HepG2 (cell line): ENCODE data around the gene NDUFC1. TPM values are rescaled to one million over a fixed set of nuclear protein-coding genes. Genes with fewer than 3 reads are reported as not detected.

Experiments
- ATAC-seq: fragments of 200-7000 bp; cut with Tn5 transposase; 3 replicates; pipeline ENCODE4 v1.9.1; 2020; ENCODE audit warnings: mild to moderate bottlenecking, moderate library complexity
- BruUV-seq: library from RNA; stranded (reverse); fragments of 400-500 nt; replicated peaks from 2 replicates; lab custom pipeline; 2021; lab: Mats Ljungman, UMichigan
- CTCF ChIA-PET: fragments of 300-600 bp; formaldehyde crosslinking; extraction: SDS; loops from one replicate; lab custom pipeline; 2021; ENCODE audit warnings: low total read pairs, inconsistent platforms, low intra/inter-chr PET ratio; lab: Yijun Ruan, JAX
- POLR2A ChIA-PET: fragments of 350-600 bp; sonication (Branson Sonifier 250); formaldehyde crosslinking; loops from one replicate; lab custom pipeline; 2020; ENCODE audit warnings: antibody characterized with exemption, inconsistent platforms; lab: Yijun Ruan, JAX
- DNase-seq: peaks from one replicate; pipeline ENCODE4 v3.0.0-alpha.2; 2015; ENCODE audit warnings: low spot score
- FAIRE-seq: peaks from 3 replicates; lab custom pipeline; 2011; peaks lifted over from hg19 to GRCh38; lab: Jason Lieb, UNC
- H2AFZ ChIP-seq: one replicate; pipeline ENCODE4 v1.6.1; 2011; ENCODE audit warnings: low read length, inconsistent platforms
- H3K27ac ChIP-seq: fragments of 300-600 bp; 3 replicates; pipeline ENCODE4 v1.8.0; 2011; ENCODE audit warnings: mixed run types, mild to moderate bottlenecking, mixed read lengths, low read length, inconsistent platforms; ENCODE audit not compliant: insufficient read depth; ENCODE audit errors: extremely low read length
- H3K27me3 ChIP-seq, 2 experiments: fragments of 200-600 bp in 1 of 2; 2 replicates in 1 of 2; 3 replicates in 1 of 2; pipeline versions ENCODE4 v1.6.0 to v1.8.0; 2011; ENCODE audit warnings: low read length in 2 of 2, mild to moderate bottlenecking in 2 of 2, moderate library complexity in 2 of 2, inconsistent platforms in 1 of 2; ENCODE audit not compliant: insufficient read depth in 2 of 2, control insufficient read depth in 1 of 2
- H3K36me3 ChIP-seq, 2 experiments: fragments of 200-600 bp in 1 of 2; replicated peaks in 1 of 2; 2 replicates in 1 of 2; 3 replicates in 1 of 2; pipeline versions ENCODE4 v1.5.1 to v1.8.0; 2011; ENCODE audit warnings: low read length in 2 of 2, inconsistent platforms in 1 of 2; ENCODE audit not compliant: insufficient read depth in 2 of 2, control insufficient read depth in 1 of 2
- H3K4me1 ChIP-seq: 2 replicates; pipeline ENCODE4 v1.5.1; 2012; ENCODE audit warnings: low read length, inconsistent platforms; ENCODE audit not compliant: insufficient read depth
- H3K4me2 ChIP-seq: 2 replicates; pipeline ENCODE4 v1.6.0; 2011; ENCODE audit warnings: low read depth, low read length, inconsistent platforms
- H3K4me3 ChIP-seq, 3 experiments: fragments of 200-600 bp in 1 of 3; sonication (generic), shearing (Covaris generic) in 1 of 3; replicated peaks in 1 of 3; 2 replicates each; pipeline ENCODE4 v1.5.1; 2011 to 2016; ENCODE audit warnings: low read length in 3 of 3, inconsistent platforms in 2 of 3, low read depth in 2 of 3, mild to moderate bottlenecking in 2 of 3, control low read depth in 1 of 3, mixed read lengths in 1 of 3; ENCODE audit not compliant: insufficient read depth in 1 of 3
- H3K79me2 ChIP-seq: one replicate; pipeline ENCODE4 v1.6.1; 2011; ENCODE audit warnings: low read length, inconsistent platforms; ENCODE audit not compliant: insufficient read depth
- H3K9ac ChIP-seq: 2 replicates; pipeline ENCODE4 v1.6.0; 2011; ENCODE audit warnings: mild to moderate bottlenecking, low read depth, low read length, inconsistent platforms; ENCODE audit not compliant: insufficient read depth
- H3K9me3 ChIP-seq: 2 replicates; pipeline ENCODE4 v1.5.1; 2012; ENCODE audit warnings: mild to moderate bottlenecking, low read length
- H4K20me1 ChIP-seq: 2 replicates; pipeline ENCODE4 v1.6.0; 2011; ENCODE audit warnings: inconsistent platforms, mild to moderate bottlenecking, low read length, moderate library complexity; ENCODE audit not compliant: insufficient read depth
- CBX2 ChIP-seq, 2 experiments: fragments of 200-600 bp in 1 of 2; sonication (generic); formaldehyde crosslinking in 1 of 2; IDR thresholded peaks; 2 replicates each; pipeline versions ENCODE4 v1.7.0 to v1.8.1; 2018 to 2022; ENCODE audit warnings: low read depth in 2 of 2, low read length in 1 of 2, mild to moderate bottlenecking in 1 of 2, missing genetic modification reagents in 1 of 2
- HMGA1 ChIP-seq: sonication (generic); formaldehyde crosslinking; conservative IDR thresholded peaks from 2 replicates; pipeline ENCODE4 v1.4.0; 2020; ENCODE audit warnings: missing genetic modification reagents
- KLF16 ChIP-seq, 2 experiments: sonication (generic) in 1 of 2; formaldehyde crosslinking in 1 of 2; IDR thresholded peaks; 2 replicates each; pipeline versions ENCODE4 v1.6.1 to v1.8.0; 2016 to 2023; ENCODE audit warnings: missing genetic modification reagents in 2 of 2, missing compliant biosample characterization in 1 of 2
- KLF9 ChIP-seq: IDR thresholded peaks from 2 replicates; pipeline ENCODE4 v1.6.1; 2016; ENCODE audit warnings: low read depth
- MEF2D ChIP-seq: sonication (generic); formaldehyde crosslinking; IDR thresholded peaks from 2 replicates; pipeline ENCODE4 v1.5.1; 2020; ENCODE audit warnings: mild to moderate bottlenecking, missing genetic modification reagents
- NFIC ChIP-seq: IDR thresholded peaks from 2 replicates; pipeline ENCODE4 v1.6.1; 2012; ENCODE audit warnings: mild to moderate bottlenecking, low read length, inconsistent platforms
- PHF21A ChIP-seq: sonication (generic); formaldehyde crosslinking; IDR thresholded peaks from 2 replicates; pipeline ENCODE4 v1.5.0; 2020; ENCODE audit warnings: mild to moderate bottlenecking, missing genetic modification reagents
- PITX1 ChIP-seq: sonication (generic); formaldehyde crosslinking; IDR thresholded peaks from 2 replicates; pipeline ENCODE4 v1.5.1; 2020; ENCODE audit warnings: mild to moderate bottlenecking, missing genetic modification reagents
- RAD21 ChIP-seq: fragments of 450-650 bp; formaldehyde crosslinking; IDR thresholded peaks from 2 replicates; pipeline ENCODE4 v1.5.0; 2020; ENCODE audit warnings: mild to moderate bottlenecking
- RFXAP ChIP-seq: sonication (generic); formaldehyde crosslinking; IDR thresholded peaks from 2 replicates; pipeline ENCODE4 v1.4.0; 2020; ENCODE audit warnings: missing genetic modification reagents, borderline replicate concordance
- SNAPC2 ChIP-seq: sonication (generic); formaldehyde crosslinking; IDR thresholded peaks from 2 replicates; pipeline ENCODE4 v1.8.1; 2022; ENCODE audit warnings: mild to moderate bottlenecking, missing genetic modification reagents
- SUZ12 ChIP-seq: fragments of 150-350 bp; IDR thresholded peaks from 2 replicates; pipeline ENCODE4 v1.6.1; 2014; ENCODE audit warnings: low read depth, low read length
- ZFP36L2 ChIP-seq: sonication (generic); formaldehyde crosslinking; IDR thresholded peaks from 2 replicates; pipeline ENCODE4 v1.4.0; 2020; ENCODE audit warnings: missing genetic modification reagents
- ZNF20 ChIP-seq: sonication (generic); formaldehyde crosslinking; IDR thresholded peaks from 2 replicates; pipeline ENCODE4 v1.4.0; 2020; ENCODE audit warnings: mild to moderate bottlenecking, moderate library complexity, missing genetic modification reagents
- ZNF224 ChIP-seq: sonication (generic); formaldehyde crosslinking; IDR thresholded peaks from 2 replicates; pipeline ENCODE4 v1.5.0; 2020; ENCODE audit warnings: mild to moderate bottlenecking, missing genetic modification reagents
- ZNF780A ChIP-seq: sonication (generic); formaldehyde crosslinking; IDR thresholded peaks from 2 replicates; pipeline ENCODE4 v1.8.0; 2022; ENCODE audit warnings: mild to moderate bottlenecking, missing genetic modification reagents, moderate library complexity
- WGBS: methylation state at CpG from one replicate; pipeline ENCODE4 v1.1.6; 2017; ENCODE audit warnings: low lambda C conversion rate; 5-methylcytosine and 5-hydroxymethylcytosine counted together
- in situ Hi-C: cut with HindIII; loops from 2 replicates; pipeline ENCODE4 v1.10.0; 2017; ENCODE audit warnings: low pct_unique_long_range_greater_than_20kb; ENCODE audit not compliant: extremely low pct_ligation_motif_present
- intact Hi-C: fragments of 100-400 bp; cut with micrococcal nuclease; formaldehyde crosslinking; loops from one replicate; pipeline ENCODE4 v1.10.0; 2022; ENCODE audit not compliant: unreplicated experiment
- polyA plus RNA-seq, 8 experiments: library from polyadenylated mRNA; depleted of rRNA in 3 of 8; stranded (reverse) in 7 of 8; unstranded in 1 of 8; fragments of >200 nt; fragmentation: Illumina TruSeq in 4 of 8; extraction: Trizol in 4 of 8; gene quantifications; 2 replicates each; pipeline versions ENCODE4 v1.2.1 to v1.2.3, GENCODE V29; 2011 to 2016; ENCODE audit warnings: low read depth in 4 of 8, missing spikeins in 1 of 8, mixed read lengths in 1 of 8; ENCODE audit not compliant: insufficient read depth in 1 of 8
- total RNA-seq, 5 experiments: library from RNA; depleted of rRNA; stranded (reverse); fragments of >200 nt; fragmentation: Illumina TruSeq; extraction: Trizol; gene quantifications; 2 replicates each; pipeline ENCODE4 v1.2.3, GENCODE V29; 2016; ENCODE audit warnings: low read depth in 1 of 5
- TF ChIP-seq, protein P1 (sequence below): sonication (generic); formaldehyde crosslinking; IDR thresholded peaks from 2 replicates; pipeline ENCODE4 v1.8.1; 2023; ENCODE audit warnings: missing genetic modification reagents, mild to moderate bottlenecking, borderline replicate concordance
- TF ChIP-seq, protein P2 (sequence below): sonication (generic); formaldehyde crosslinking; IDR thresholded peaks from 2 replicates; pipeline ENCODE4 v1.4.0; 2020; ENCODE audit warnings: missing genetic modification reagents

Gene NDUFC1
- total and polyA plus RNA-seq, 2 of the 13 experiments (the other 11 are each of a cell fraction or from before 2014, with no cell fraction given): 43.4 to 96.4 TPM

DNA sequence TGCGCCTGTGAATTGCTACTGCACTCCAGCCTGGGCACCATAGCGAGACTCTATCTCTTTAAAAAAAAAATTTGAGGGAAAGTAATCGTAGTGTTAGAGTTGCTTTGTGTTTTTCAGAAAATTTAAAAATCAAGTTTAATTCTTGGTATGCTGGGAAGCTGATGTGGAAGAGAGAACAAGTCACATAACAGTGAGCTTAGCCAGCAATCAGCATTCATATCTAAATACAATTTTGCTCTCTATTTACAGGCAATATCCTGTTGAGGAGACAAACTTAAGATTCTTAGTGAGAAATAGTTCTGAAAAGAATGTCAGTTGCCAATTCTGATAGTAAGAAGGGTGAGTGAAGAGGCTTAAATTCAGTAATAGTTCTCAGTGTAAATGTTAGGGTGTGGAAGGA lies 9.6 kb upstream of the NDUFC1 start:
- Histone ChIP-seq H3K4me3 (no peak overlapping the region), H2AFZ (no peak overlapping the region), H3K36me3 (peaks cover 1 to 8% of the 10 kb centered on the region in 2 experiments; a peak in 2 of 5 replicates), H3K9me3 (no peaks in the 10 kb centered on the region), H3K4me2 (no peak overlapping the region), H3K9ac (no peak overlapping the region), H3K4me1 (peaks cover 25% of the 10 kb centered on the region; the same call in 1 of the 2 replicates), H4K20me1 (peaks cover 23% of the 10 kb centered on the region), H3K27ac (no peak overlapping the region), H3K27me3 (no peaks in the 10 kb centered on the region), H3K79me2 (peaks cover 97% of the 10 kb centered on the region)
- FAIRE-seq (no peak), DNase-seq (no peak), ATAC-seq (no peak)
- BruUV-seq: no TSS peak
- 93% methylated on average over 3 of the region's 3 CpGs for WGBS
- in situ Hi-C loops: no loop called here
- POLR2A ChIA-PET: interaction anchor here (1.1 kb wide), 1 partner anchor 10 kb away, joined by 3 read pairs; no protein-coding TSS in a partner anchor
- CTCF ChIA-PET: no interaction called here
- TF ChIP-seq, protein P1, sequence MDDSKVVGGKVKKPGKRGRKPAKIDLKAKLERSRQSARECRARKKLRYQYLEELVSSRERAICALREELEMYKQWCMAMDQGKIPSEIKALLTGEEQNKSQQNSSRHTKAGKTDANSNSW (CRISPR knock-in tag): no peak
- no peak for TF ChIP-seq SUZ12
- TF ChIP-seq, protein P2, sequence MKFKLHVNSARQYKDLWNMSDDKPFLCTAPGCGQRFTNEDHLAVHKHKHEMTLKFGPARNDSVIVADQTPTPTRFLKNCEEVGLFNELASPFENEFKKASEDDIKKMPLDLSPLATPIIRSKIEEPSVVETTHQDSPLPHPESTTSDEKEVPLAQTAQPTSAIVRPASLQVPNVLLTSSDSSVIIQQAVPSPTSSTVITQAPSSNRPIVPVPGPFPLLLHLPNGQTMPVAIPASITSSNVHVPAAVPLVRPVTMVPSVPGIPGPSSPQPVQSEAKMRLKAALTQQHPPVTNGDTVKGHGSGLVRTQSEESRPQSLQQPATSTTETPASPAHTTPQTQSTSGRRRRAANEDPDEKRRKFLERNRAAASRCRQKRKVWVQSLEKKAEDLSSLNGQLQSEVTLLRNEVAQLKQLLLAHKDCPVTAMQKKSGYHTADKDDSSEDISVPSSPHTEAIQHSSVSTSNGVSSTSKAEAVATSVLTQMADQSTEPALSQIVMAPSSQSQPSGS (CRISPR knock-in tag): no peak
- TF ChIP-seq RFXAP (CRISPR knock-in tag): no peak
- intact Hi-C loops: no loop called here

DNA sequence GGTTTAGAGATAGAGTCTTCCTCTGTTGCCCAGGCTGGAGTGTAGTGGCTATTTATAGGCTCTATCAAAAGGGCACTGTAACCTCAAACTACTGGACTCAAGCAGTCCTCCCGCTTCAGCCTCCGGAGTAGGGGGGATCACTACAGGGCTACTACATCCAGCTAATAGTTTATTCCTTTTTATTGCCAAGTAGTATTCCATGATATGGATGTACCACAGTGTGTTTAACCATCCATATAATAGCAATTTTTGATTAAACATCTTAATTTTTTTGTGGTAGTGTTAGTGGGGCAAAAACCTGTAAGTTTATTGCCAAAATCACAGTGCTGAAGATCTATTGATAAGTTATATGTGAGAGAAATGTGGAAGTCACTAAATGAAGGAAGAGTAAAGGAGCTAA lies 2.6 kb upstream of the NDUFC1 start:
- ATAC-seq: no peak
- in situ Hi-C loops: loop anchor here (10.0 kb wide), 1 partner anchor 220 kb away; no protein-coding TSS in a partner anchor
- H4K20me1 ChIP-seq: peaks cover 24% of the 10 kb centered on the region
- intact Hi-C loops: loop anchor here (5.0 kb wide), 3 partner anchors 147 to 288 kb away; partner anchors contain the start of genes NOCT and RAB33B
- no peak overlapping the region for H3K27ac ChIP-seq
- WGBS: 90% methylated on average over 2 of the region's 2 CpGs
- POLR2A ChIA-PET: no interaction called here
- H3K9ac ChIP-seq: no peak overlapping the region
- H3K27me3 ChIP-seq: no peaks in the 10 kb centered on the region; a peak in 1 of 5 replicates
- no peaks in the 10 kb centered on the region for H3K9me3 ChIP-seq
- H3K79me2 ChIP-seq: peaks cover 92% of the 10 kb centered on the region
- H3K4me3 ChIP-seq: no peak overlapping the region
- TF ChIP-seq PHF21A (no peak), HMGA1 (CRISPR knock-in tag) (no peak), SNAPC2 (CRISPR knock-in tag) (no peak), MEF2D (CRISPR knock-in tag) (no peak), ZNF20 (CRISPR knock-in tag) (no peak), ZFP36L2 (no peak), NFIC (no peak), ZNF780A (CRISPR knock-in tag) (no peak), RAD21 (CRISPR knock-in tag) (no peak), PITX1 (no peak), KLF9 (CRISPR knock-in tag) (no peak), CBX2 (IDR thresholded peaks at IDR 0.05; ENCODE audit: low read depth, low read length) (no peak), CBX2 (CRISPR knock-in tag; IDR thresholded peaks at IDR 0.05; ENCODE audit: low read depth) (no peak), KLF16 (CRISPR knock-in tag; IDR thresholded peaks at IDR 0.05) (no peak), ZNF224 (no peak)
- FAIRE-seq: no peak
- peak overlapping the region; percentile 8; the same call in 1 of the 2 replicates for H3K4me2 ChIP-seq
- no peak overlapping the region for H2AFZ ChIP-seq
- no peak for DNase-seq
- CTCF ChIA-PET: no interaction called here
- peaks cover 45% of the 10 kb centered on the region for H3K4me1 ChIP-seq
- peaks cover 0 to 12% of the 10 kb centered on the region in 2 experiments; a peak in 2 of 5 replicates for H3K36me3 ChIP-seq
- BruUV-seq: no TSS peak
